GM12864 (cell line): ENCODE results near the gene ZNF384.
A peak's percentile ranks its signal among the peaks of the same experiment; 100 is the strongest.

Source experiments
- DNase-seq: peaks from one replicate; pipeline ENCODE4 v3.0.0-alpha.2; 2011; ENCODE audit warnings: low read depth
- H3K4me3 ChIP-seq: 2 replicates; pipeline ENCODE4 v1.5.1; 2011; ENCODE audit warnings: mild to moderate bottlenecking, low read depth, low read length, control low read depth
- TF ChIP-seq, protein P1 (sequence below): IDR thresholded peaks from 2 replicates; pipeline ENCODE4 v1.5.1; 2011; ENCODE audit warnings: low read depth, mild to moderate bottlenecking, moderate library complexity, low read length, control low read depth, inconsistent platforms; ENCODE audit errors: missing control alignments

ZNF384 gene

DNA sequence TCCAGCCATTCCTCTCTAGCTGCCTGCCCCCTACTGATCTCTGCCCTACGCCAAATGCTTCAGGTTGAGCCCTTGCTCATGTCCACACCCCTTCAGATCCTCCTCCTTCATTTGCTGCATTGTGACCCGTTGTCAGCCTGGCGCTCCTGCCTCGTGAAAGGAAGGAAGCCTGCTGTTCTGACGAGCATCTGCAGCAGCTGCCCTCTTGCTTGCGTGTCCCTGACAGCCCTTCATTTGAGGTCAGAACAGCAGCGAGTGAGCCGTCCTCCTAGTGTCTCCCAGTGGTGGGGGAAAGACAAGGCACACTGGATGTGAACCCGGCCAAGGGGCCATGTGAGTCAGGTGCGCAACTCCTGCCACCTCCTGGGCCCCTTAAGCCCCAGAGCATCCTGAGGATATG, 14.5 kb upstream of the ZNF384 start:
- H3K4me3 ChIP-seq, result no peak overlapping the region
- no peak for DNase-seq
- TF ChIP-seq, protein P1, sequence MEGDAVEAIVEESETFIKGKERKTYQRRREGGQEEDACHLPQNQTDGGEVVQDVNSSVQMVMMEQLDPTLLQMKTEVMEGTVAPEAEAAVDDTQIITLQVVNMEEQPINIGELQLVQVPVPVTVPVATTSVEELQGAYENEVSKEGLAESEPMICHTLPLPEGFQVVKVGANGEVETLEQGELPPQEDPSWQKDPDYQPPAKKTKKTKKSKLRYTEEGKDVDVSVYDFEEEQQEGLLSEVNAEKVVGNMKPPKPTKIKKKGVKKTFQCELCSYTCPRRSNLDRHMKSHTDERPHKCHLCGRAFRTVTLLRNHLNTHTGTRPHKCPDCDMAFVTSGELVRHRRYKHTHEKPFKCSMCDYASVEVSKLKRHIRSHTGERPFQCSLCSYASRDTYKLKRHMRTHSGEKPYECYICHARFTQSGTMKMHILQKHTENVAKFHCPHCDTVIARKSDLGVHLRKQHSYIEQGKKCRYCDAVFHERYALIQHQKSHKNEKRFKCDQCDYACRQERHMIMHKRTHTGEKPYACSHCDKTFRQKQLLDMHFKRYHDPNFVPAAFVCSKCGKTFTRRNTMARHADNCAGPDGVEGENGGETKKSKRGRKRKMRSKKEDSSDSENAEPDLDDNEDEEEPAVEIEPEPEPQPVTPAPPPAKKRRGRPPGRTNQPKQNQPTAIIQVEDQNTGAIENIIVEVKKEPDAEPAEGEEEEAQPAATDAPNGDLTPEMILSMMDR, result peak; percentile 2

DNA sequence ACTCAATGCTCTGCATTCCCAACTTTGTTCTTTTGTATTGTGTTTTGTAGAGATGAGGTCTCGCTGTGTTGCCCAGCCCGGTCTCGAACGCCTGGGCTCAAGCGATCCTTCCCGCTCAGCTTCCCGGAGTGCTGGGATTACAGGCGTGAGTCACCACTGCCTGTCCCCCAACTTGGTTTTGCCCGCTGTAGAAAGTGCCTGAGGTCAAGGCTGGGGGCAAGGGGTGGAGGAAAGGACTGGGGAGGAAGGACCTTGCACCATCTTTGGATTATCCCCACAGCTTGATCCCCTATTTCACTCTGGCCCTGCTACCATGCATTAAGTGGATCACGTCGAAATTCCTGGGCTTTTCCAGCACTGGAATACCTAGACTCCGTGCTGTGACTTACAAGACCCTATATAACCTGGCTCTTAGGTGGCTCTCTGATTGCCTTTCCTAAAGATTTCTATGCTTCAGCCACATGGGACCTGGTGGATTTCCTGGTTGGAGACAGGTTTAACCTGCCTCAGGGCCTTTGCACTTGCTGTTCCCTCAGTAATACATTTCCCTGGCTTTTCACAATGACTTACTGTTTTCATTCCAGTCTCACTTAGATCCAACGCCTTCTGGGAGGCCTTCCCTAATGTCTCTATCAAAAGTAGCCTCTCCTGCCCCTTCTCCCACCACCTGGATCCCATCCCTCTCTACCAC, 12.0 kb upstream of the ZNF384 start:
- TF ChIP-seq, protein P1, result no peak
- DNase-seq, result no peak
- H3K4me3 ChIP-seq, result no peak overlapping the region

DNA sequence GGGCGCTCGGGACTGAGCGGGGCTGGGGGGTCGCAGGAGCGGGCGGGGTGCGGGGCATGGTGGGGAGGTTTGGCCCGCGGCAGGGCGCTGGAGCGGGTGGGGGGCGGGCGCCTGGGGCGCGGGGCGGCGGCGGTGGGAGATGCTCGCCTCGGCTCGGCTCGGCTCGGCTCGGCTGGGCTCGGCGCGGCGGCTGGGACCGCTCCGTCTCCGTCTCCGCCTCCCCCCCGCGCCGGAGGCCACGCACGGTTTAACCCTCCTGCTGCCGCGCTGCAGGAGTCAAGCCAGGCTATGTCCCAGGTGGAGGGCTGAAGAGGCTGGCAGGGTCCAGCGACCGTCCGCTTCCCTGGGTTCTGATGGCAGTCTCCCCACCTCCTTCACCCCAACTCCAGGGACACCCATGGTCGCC, 11.5 kb upstream of the ZNF384 start, which contains the start of gene PIANP:
PIANP (minus strand) TSS at position 170 of the 406 bp plus-strand sequence. CDS start 2,754 bp downstream, outside the sequence.
- TF ChIP-seq, protein P1, result no peak
- no peak for DNase-seq
- no peak within 1 kb of the TSS for H3K4me3 ChIP-seq

DNA sequence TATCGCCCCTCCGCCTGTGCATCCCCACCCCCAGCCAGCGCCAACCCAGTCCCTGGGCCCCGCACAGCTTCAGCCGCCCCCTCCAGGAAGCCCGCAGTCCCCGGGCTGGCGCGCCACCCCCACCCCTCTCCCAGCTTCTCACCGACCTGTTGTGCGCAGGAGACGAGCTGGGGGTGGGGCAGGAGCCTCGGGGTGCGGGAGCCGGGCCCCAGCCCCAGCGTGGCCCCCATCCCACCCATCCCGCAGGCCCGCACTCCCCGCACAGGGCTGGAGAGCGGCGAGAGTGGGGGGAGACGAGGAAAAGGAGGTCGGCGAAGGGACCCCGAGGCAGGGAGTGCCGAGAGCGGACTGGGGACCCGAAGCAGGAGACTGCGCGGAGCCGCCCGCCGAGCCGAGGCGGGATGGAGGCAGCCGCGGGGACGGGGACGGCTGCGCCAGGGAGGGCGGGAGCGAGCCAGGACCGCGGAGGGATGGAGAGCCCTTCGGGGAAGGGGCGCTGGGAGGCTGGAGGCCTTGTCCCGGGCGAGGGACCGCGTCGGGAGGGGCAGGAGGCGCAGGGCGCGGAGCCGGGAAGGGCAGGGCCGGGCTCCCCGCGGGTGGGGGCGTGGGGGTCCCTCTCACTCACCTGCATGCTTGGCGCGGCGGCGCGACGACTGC, 10.9 kb upstream of the ZNF384 start:
- TF ChIP-seq, protein P1, result no peak
- no peak overlapping the region for H3K4me3 ChIP-seq
- no peak for DNase-seq

DNA sequence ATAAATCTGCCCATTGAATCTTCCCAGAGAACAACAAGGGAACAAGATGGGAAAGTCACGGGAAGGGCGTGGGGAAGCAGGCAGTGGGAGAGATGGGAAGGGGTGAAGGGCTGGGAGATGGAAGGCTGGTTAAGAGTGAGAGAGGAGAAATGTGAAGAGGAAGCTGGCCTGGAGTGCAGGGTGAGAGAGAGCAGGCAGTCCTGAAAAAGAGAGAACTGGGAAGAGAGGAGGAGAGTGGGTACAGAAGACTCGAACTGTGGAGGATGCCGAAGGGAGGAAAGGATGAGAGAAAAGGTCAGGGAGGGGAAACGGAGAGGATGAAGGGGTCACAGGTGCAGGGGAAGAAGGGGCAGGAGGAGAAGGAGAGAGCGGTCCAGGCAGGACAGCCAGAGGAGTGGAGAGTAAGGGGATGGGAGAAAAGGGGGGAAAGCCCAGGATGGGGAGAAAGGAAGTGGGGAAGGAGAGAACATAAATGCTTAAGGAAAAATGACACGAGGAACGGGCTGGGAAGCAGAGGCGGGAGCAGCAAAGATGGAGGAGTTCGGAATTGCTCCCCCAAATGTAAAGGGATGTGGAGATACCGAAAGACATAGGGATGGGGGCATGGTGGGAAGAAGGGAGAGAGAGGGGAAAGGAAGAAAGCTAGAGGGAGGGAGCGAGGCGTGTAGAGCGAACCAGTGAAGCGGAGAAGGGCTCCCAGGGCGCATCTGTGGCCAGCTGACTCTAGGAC, 10.2 kb upstream of the ZNF384 start:
- H3K4me3 ChIP-seq, result no peak overlapping the region
- no peak for DNase-seq
- TF ChIP-seq, protein P1, result no peak

DNA sequence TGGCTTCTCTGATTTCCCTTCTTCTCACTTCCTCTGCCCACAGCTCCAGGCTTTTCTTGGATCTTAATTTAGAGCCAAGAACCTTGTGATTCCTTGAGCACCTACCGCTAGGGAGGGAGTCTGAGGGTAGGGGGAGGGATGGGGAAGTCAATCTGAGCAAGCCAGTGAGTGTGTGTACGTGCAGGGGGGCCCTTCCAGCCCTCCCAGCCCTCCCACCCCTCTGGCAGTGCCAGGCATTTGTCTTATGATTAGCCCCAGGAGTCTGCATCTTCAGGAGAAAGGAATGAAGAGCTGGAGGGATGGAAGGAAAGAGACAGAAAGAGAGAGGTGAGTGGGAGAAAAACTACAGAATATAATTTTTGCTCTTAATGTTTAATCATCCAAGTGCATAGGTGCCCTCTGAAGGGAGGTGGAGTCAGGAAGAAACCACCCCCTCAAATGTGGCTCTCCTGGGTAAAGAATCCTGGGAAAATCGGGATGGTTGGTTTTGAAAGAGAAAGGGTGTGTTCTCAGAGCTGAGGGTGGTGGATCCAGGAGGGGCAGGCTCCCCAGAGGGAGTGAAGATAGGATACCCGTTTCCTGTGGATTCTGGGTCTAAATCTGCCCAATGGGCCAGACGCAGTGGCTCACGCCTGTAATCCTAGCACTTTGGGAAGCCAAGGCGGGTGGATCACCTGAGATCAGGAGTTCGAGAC, 9.3 kb upstream of the ZNF384 start:
- no peak overlapping the region for H3K4me3 ChIP-seq
- TF ChIP-seq, protein P1, result no peak
- no peak for DNase-seq
